SU-DHL-6 (cell line): Measurements from ENCODE around the gene SYNJ2.

Source experiments
- EZH2phosphoT487 ChIP-seq: fragments of 200-600 bp; sonication (generic), shearing (Covaris generic); conservative IDR thresholded peaks from 2 replicates; pipeline ENCODE4 v1.6.1; 2018; ENCODE audit warnings: mild to moderate bottlenecking, antibody characterized with exemption, low read length, moderate library complexity, mixed read lengths
- TF ChIP-seq, protein P1 (sequence below): fragments of 200-600 bp; sonication (generic); IDR thresholded peaks from one replicate; pipeline ENCODE4 v1.5.1; 2017; ENCODE audit warnings: antibody characterized with exemption, mild to moderate bottlenecking, low read length, moderate library complexity; ENCODE audit not compliant: insufficient read depth, poor library complexity, severe bottlenecking

GRCh38 chr6:158103228-158103627, 121.6 kb downstream of the SYNJ2 start:
- TF ChIP-seq EZH2phosphoT487, result no peak
- TF ChIP-seq, protein P1, sequence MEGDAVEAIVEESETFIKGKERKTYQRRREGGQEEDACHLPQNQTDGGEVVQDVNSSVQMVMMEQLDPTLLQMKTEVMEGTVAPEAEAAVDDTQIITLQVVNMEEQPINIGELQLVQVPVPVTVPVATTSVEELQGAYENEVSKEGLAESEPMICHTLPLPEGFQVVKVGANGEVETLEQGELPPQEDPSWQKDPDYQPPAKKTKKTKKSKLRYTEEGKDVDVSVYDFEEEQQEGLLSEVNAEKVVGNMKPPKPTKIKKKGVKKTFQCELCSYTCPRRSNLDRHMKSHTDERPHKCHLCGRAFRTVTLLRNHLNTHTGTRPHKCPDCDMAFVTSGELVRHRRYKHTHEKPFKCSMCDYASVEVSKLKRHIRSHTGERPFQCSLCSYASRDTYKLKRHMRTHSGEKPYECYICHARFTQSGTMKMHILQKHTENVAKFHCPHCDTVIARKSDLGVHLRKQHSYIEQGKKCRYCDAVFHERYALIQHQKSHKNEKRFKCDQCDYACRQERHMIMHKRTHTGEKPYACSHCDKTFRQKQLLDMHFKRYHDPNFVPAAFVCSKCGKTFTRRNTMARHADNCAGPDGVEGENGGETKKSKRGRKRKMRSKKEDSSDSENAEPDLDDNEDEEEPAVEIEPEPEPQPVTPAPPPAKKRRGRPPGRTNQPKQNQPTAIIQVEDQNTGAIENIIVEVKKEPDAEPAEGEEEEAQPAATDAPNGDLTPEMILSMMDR, result no peak
